ENCODE results near the gene SUGP1.

GRCh38 chr19:19294914-19295313 is 25.4 kb downstream of the SUGP1 start:
- TF ChIP-seq CTCF (IDR thresholded peaks at IDR 0.05 in 8 of 11, conservative IDR thresholded peaks at IDR 0.05 in 3 of 11) (no peak), POLR2AphosphoS5 (IDR thresholded peaks at IDR 0.05) (no peak)
